CD14-positive monocyte (primary cell): ENCODE results near the gene HNRNPF. TPM values are rescaled to one million over a fixed set of nuclear protein-coding genes. Genes with fewer than 3 reads are reported as not detected.
A peak's percentile ranks its signal among the peaks of the same experiment; 100 is the strongest.

ENCODE experiments used
- DNase-seq, 3 donors: peaks; one replicate each; pipeline ENCODE4 v3.0.0-alpha.2; 2011 to 2022
- H2AFZ ChIP-seq: 2 replicates; pipeline ENCODE4 v1.6.0; 2012; ENCODE audit warnings: mild to moderate bottlenecking, low read depth, low read length, inconsistent platforms; ENCODE audit not compliant: insufficient read depth, poor library complexity, severe bottlenecking
- H3K27ac ChIP-seq, 2 donors: 1 replicate in 1 of 2; 2 replicates in 1 of 2; pipeline ENCODE4 v1.5.1; 2012 to 2013; ENCODE audit warnings: low read length in 2 of 2, control low read depth in 1 of 2, inconsistent platforms in 1 of 2, low read depth in 1 of 2, mild to moderate bottlenecking in 1 of 2
- H3K27me3 ChIP-seq, 2 donors: one replicate each; pipeline versions ENCODE4 v1.6.0 to v1.6.1; 2011 to 2013; ENCODE audit warnings: low read length in 2 of 2; ENCODE audit not compliant: control insufficient read depth in 2 of 2, insufficient read depth in 2 of 2
- H3K36me3 ChIP-seq, 2 donors: replicated peaks in 1 of 2; 1 replicate in 1 of 2; 2 replicates in 1 of 2; pipeline versions ENCODE4 v1.5.1 to v1.6.1; 2012 to 2013; ENCODE audit warnings: low read length in 2 of 2, control low read depth in 1 of 2, inconsistent platforms in 1 of 2, mild to moderate bottlenecking in 1 of 2; ENCODE audit not compliant: insufficient read depth in 2 of 2, control insufficient read depth in 1 of 2
- H3K4me1 ChIP-seq, 2 donors: 1 replicate in 1 of 2; 2 replicates in 1 of 2; pipeline versions ENCODE4 v1.5.1 to v1.6.1; 2012 to 2013; ENCODE audit warnings: low read length in 2 of 2, control low read depth in 1 of 2, inconsistent platforms in 1 of 2, mild to moderate bottlenecking in 1 of 2, moderate library complexity in 1 of 2; ENCODE audit not compliant: insufficient read depth in 2 of 2, control insufficient read depth in 1 of 2
- H3K4me2 ChIP-seq: replicated peaks from 2 replicates; pipeline ENCODE3; 2012; ENCODE audit warnings: low read length, moderate library complexity, mild to moderate bottlenecking; ENCODE audit not compliant: poor library complexity, severe bottlenecking; ENCODE audit errors: extremely low read depth
- H3K4me3 ChIP-seq, 3 experiments: fragments of 200-600 bp in 1 of 3; sonication (generic) in 1 of 3; replicated peaks in 1 of 3; 1 replicate in 2 of 3; 2 replicates in 1 of 3; pipeline ENCODE4 v1.5.1; 2011 to 2013; ENCODE audit warnings: low read length in 3 of 3, mild to moderate bottlenecking in 3 of 3, control low read depth in 2 of 3, low read depth in 2 of 3, inconsistent platforms in 1 of 3, moderate library complexity in 1 of 3
- H3K79me2 ChIP-seq: 2 replicates; pipeline ENCODE4 v1.6.0; 2012; ENCODE audit warnings: mild to moderate bottlenecking, control low read depth, inconsistent platforms, low read length, moderate library complexity; ENCODE audit not compliant: insufficient read depth
- H3K9ac ChIP-seq: 2 replicates; pipeline ENCODE4 v1.6.0; 2017; ENCODE audit warnings: low read length, mild to moderate bottlenecking; ENCODE audit not compliant: insufficient read depth, poor library complexity, severe bottlenecking
- H3K9me3 ChIP-seq, 2 donors: replicated peaks in 1 of 2; 1 replicate in 1 of 2; 2 replicates in 1 of 2; pipeline versions ENCODE4 v1.5.1 to v1.6.1; 2012 to 2013; ENCODE audit warnings: low read length in 2 of 2, control low read depth in 1 of 2; ENCODE audit not compliant: control insufficient read depth in 1 of 2, insufficient read depth in 1 of 2
- H4K20me1 ChIP-seq: 2 replicates; pipeline ENCODE4 v1.6.0; 2012; ENCODE audit warnings: mild to moderate bottlenecking, low read length, control low read depth, moderate library complexity; ENCODE audit not compliant: insufficient read depth
- H3K27ac Mint-ChIP-seq, 7 donors: one replicate each; pipeline ENCODE4 v1.8.0; 2020; ENCODE audit warnings: mild to moderate bottlenecking in 7 of 7, mixed read lengths in 7 of 7, moderate library complexity in 6 of 7, inconsistent platforms in 2 of 7
- H3K27me3 Mint-ChIP-seq, 3 donors: one replicate each; pipeline ENCODE4 v1.8.0; 2021 to 2022; ENCODE audit warnings: low read depth in 3 of 3, mild to moderate bottlenecking in 3 of 3, mixed read lengths in 3 of 3, moderate library complexity in 3 of 3, inconsistent platforms in 1 of 3
- H3K36me3 Mint-ChIP-seq, 2 donors: one replicate each; pipeline ENCODE4 v1.8.0; 2020; ENCODE audit warnings: mixed read lengths in 2 of 2, inconsistent platforms in 1 of 2, mild to moderate bottlenecking in 1 of 2
- H3K4me1 Mint-ChIP-seq: one replicate; pipeline ENCODE4 v1.8.0; 2020; ENCODE audit warnings: mild to moderate bottlenecking, mixed read lengths
- H3K4me3 Mint-ChIP-seq, 2 donors: one replicate each; pipeline ENCODE4 v1.8.0; 2020; ENCODE audit warnings: mild to moderate bottlenecking in 2 of 2, mixed read lengths in 2 of 2, moderate library complexity in 1 of 2
- H3K9me3 Mint-ChIP-seq, 7 donors: one replicate each; pipeline ENCODE4 v1.8.0; 2020 to 2022; ENCODE audit warnings: mixed read lengths in 7 of 7, mild to moderate bottlenecking in 6 of 7, moderate library complexity in 6 of 7, inconsistent platforms in 2 of 7
- WGBS: methylation state at CpG from one replicate; pipeline ENCODE4 v1.1.5; 2013; ENCODE audit warnings: missing lambda C conversion rate; ENCODE audit not compliant: insufficient coverage; 5-methylcytosine and 5-hydroxymethylcytosine counted together
- intact Hi-C, 2 donors: fragments of 100-400 bp; cut with micrococcal nuclease; formaldehyde crosslinking; loops; one replicate each; pipeline versions ENCODE4 v1.15.0 to v1.15.1; 2023
- polyA plus RNA-seq, 3 donors: library from polyadenylated mRNA; depleted of rRNA in 1 of 3; unstranded in 2 of 3; stranded (reverse) in 1 of 3; fragments of 300-500 nt in 2 of 3; fragments of >200 nt in 1 of 3; fragmentation: Illumina TruSeq in 2 of 3; gene quantifications; 1 replicate in 2 of 3; 2 replicates in 1 of 3; pipeline ENCODE4 v1.2.3, GENCODE V29; 2012 to 2021
- TF ChIP-seq, protein P1 (sequence below): fragments of 200-600 bp; IDR thresholded peaks from one replicate; pipeline ENCODE4 v1.8.0; 2022; ENCODE audit warnings: antibody characterized with exemption, mild to moderate bottlenecking

The HNRNPF gene
- polyA plus RNA-seq, 3 donors, result 115 to 189 (median 188) TPM

DNA sequence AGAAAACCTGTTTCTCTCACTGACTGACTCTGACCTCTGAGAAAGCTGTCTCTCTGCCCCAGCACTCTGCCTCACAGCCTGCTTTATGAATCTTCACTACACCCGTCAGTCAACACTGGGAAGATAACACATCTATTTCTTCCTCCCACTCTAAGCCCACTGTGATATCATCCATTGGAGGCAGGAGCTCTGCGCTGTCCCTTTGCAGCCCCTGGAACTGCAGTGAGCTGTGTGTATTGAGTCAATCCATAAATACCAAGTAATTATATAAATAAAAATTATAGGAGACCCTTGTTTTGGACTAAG lies 54.7 kb downstream of the HNRNPF start:
- H3K79me2 ChIP-seq, result no peaks in the 10 kb centered on the region
- no peak overlapping the region for H2AFZ ChIP-seq
- TF ChIP-seq, protein P1, sequence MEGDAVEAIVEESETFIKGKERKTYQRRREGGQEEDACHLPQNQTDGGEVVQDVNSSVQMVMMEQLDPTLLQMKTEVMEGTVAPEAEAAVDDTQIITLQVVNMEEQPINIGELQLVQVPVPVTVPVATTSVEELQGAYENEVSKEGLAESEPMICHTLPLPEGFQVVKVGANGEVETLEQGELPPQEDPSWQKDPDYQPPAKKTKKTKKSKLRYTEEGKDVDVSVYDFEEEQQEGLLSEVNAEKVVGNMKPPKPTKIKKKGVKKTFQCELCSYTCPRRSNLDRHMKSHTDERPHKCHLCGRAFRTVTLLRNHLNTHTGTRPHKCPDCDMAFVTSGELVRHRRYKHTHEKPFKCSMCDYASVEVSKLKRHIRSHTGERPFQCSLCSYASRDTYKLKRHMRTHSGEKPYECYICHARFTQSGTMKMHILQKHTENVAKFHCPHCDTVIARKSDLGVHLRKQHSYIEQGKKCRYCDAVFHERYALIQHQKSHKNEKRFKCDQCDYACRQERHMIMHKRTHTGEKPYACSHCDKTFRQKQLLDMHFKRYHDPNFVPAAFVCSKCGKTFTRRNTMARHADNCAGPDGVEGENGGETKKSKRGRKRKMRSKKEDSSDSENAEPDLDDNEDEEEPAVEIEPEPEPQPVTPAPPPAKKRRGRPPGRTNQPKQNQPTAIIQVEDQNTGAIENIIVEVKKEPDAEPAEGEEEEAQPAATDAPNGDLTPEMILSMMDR, result no peak
- peaks cover 4 to 7% of the 10 kb centered on the region in 2 donors for H3K4me1 ChIP-seq
- no peak overlapping the region for H3K9ac ChIP-seq
- H3K9me3 Mint-ChIP-seq, result peaks cover 0 to 8% (median 0%) of the 10 kb centered on the region in 7 donors
- no peak overlapping the region for H3K4me3 ChIP-seq
- H3K27me3 ChIP-seq, result peaks cover 3 to 20% of the 10 kb centered on the region in 2 donors
- no peak overlapping the region for H3K27ac ChIP-seq
- no peaks in the 10 kb centered on the region for H4K20me1 ChIP-seq
- no peaks in the 10 kb centered on the region for H3K36me3 Mint-ChIP-seq
- H3K27me3 Mint-ChIP-seq, result peaks cover 25 to 38% (median 27%) of the 10 kb centered on the region in 3 donors
- no peaks in the 10 kb centered on the region for H3K9me3 ChIP-seq
- H3K4me1 Mint-ChIP-seq, result peaks cover 9% of the 10 kb centered on the region
- H3K4me3 Mint-ChIP-seq, result no peak overlapping the region
- intact Hi-C loops, result no loop called here
- H3K36me3 ChIP-seq, result no peaks in the 10 kb centered on the region
- no peak overlapping the region for H3K4me2 ChIP-seq
- DNase-seq, result no peak
- 100% methylated on average over 1 of the region's 2 CpGs for WGBS
- H3K27ac Mint-ChIP-seq, result no peak overlapping the region

GRCh38 chr10:43353495-43354329 lies 55.3 kb downstream of the HNRNPF start:
- H3K4me2 ChIP-seq, result no peak overlapping the region
- intact Hi-C loops, result no loop called here
- no peaks in the 10 kb centered on the region for H3K79me2 ChIP-seq
- H4K20me1 ChIP-seq, result no peaks in the 10 kb centered on the region
- Mint-ChIP-seq H3K27me3 (peaks cover 25 to 40% (median 27%) of the 10 kb centered on the region in 3 donors), H3K4me3 (no peak overlapping the region), H3K36me3 (no peaks in the 10 kb centered on the region), H3K27ac (peak overlapping the region in 1 of 7 donors; percentile 48), H3K9me3 (peaks cover 0 to 8% (median 0%) of the 10 kb centered on the region in 7 donors), H3K4me1 (peaks cover 10% of the 10 kb centered on the region)
- peaks cover 3 to 23% of the 10 kb centered on the region in 2 donors for H3K27me3 ChIP-seq
- no CpG with 5 or more reads among the region's 3 CpGs for WGBS
- no peak for DNase-seq
- TF ChIP-seq, protein P1, result no peak
- H3K9me3 ChIP-seq, result no peaks in the 10 kb centered on the region
- H3K9ac ChIP-seq, result no peak overlapping the region
- H2AFZ ChIP-seq, result no peak overlapping the region
- H3K4me3 ChIP-seq, result no peak overlapping the region
- H3K4me1 ChIP-seq, result peaks cover 4 to 7% of the 10 kb centered on the region in 2 donors
- H3K36me3 ChIP-seq, result no peaks in the 10 kb centered on the region
- H3K27ac ChIP-seq, result no peak overlapping the region
